ENCODE data around the gene TRIM39.

DNA sequence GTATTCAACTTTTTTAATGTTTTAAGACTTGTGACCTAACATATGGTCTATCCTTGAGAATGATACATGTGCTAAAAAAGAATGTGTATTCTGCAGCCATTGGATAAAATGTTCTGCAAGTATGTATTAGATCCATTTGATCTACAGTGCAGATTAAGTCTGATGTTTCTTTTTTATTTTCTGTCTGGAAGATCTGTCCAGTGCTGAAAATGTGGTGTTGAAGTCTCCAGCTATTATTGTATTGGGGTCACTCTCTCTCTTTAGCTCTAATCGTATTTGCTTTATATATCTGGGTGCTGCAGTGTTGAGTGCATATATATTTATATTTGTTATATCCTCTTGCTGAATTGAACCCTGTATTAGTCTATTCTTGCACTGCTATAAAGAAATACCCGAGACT lies 44.2 kb upstream of the TRIM39 start:
- TF ChIP-seq POLR2A (IDR thresholded peaks at IDR 0.05; ENCODE audit: low read depth, low read length) (no peak), POLR2AphosphoS5 (IDR thresholded peaks at IDR 0.05; ENCODE audit: low read depth, low read length) (no peak)

All from GM12892 (cell line).